Tibial artery (tissue), 4 donors: ENCODE data around the gene CPED1.

ENCODE experiments used
- DNase-seq, 2 donors: peaks; one replicate each; pipeline ENCODE4 v3.0.0-alpha.2; 2019
- H3K27ac ChIP-seq, 2 donors: fragments of 200-600 bp; sonication (generic) in 1 of 2; 1 replicate in 1 of 2; 2 replicates in 1 of 2; pipeline ENCODE4 v1.5.1; 2018 to 2019; ENCODE audit warnings: mild to moderate bottlenecking in 1 of 2
- H3K27me3 ChIP-seq, 2 donors: fragments of 200-600 bp; sonication (generic) in 1 of 2; one replicate each; pipeline versions ENCODE4 v1.5.1 to v1.6.0; 2016 to 2019
- H3K36me3 ChIP-seq, 3 donors: fragments of 200-600 bp; sonication (generic) in 2 of 3; one replicate each; pipeline ENCODE4 v1.5.1; 2016 to 2019; ENCODE audit warnings: mild to moderate bottlenecking in 2 of 3
- H3K4me1 ChIP-seq, 4 donors: fragments of 200-600 bp; sonication (generic) in 2 of 4; 1 replicate in 3 of 4; 2 replicates in 1 of 4; pipeline ENCODE4 v1.5.1; 2016 to 2019
- H3K4me3 ChIP-seq, 2 donors: fragments of 200-600 bp; sonication (generic) in 1 of 2; 1 replicate in 1 of 2; 2 replicates in 1 of 2; pipeline ENCODE4 v1.5.1; 2018 to 2019; ENCODE audit warnings: mild to moderate bottlenecking in 2 of 2
- H3K9me3 ChIP-seq, 3 donors: fragments of 200-600 bp; sonication (generic) in 1 of 3; one replicate each; pipeline ENCODE4 v1.5.1; 2016 to 2019
- CTCF ChIP-seq, 2 experiments: fragments of 200-600 bp in 1 of 2; fragments of 450-650 bp in 1 of 2; IDR thresholded peaks; one replicate each; pipeline ENCODE4 v1.5.1; 2017 to 2019; ENCODE audit warnings: antibody characterized with exemption in 2 of 2, mild to moderate bottlenecking in 1 of 2, moderate library complexity in 1 of 2
- intact Hi-C: fragments of 100-400 bp; cut with DNase I; formaldehyde crosslinking; loops from one replicate; pipeline ENCODE4 v1.15.0; 2023; ENCODE audit warnings: low total_unique reads

The CPED1 gene

GRCh38 chr7:121300685-121301420, 312.3 kb downstream of the CPED1 start:
- H3K27me3 ChIP-seq = no peaks in the 10 kb centered on the region
- H3K4me1 ChIP-seq = peaks cover 0 to 6% (median 0%) of the 10 kb centered on the region in 4 donors
- intact Hi-C loops = no loop called here
- DNase-seq = no peak
- H3K36me3 ChIP-seq = peaks cover 0 to 11% (median 9%) of the 10 kb centered on the region in 3 donors
- TF ChIP-seq CTCF (IDR thresholded peaks at IDR 0.05) = no peak
- no peaks in the 10 kb centered on the region for H3K9me3 ChIP-seq
- H3K4me3 ChIP-seq = no peak overlapping the region
- no peak overlapping the region for H3K27ac ChIP-seq

- H3K36me3 ChIP-seq = peaks cover 0 to 4% (median 2%) of the 10 kb centered on the region in 3 donors
- DNase-seq = no peak
- H3K27me3 ChIP-seq = no peaks in the 10 kb centered on the region
- peaks cover 0 to 6% (median 0%) of the 10 kb centered on the region in 4 donors for H3K4me1 ChIP-seq
- no peak overlapping the region for H3K27ac ChIP-seq
- intact Hi-C loops = no loop called here
- no peak for TF ChIP-seq CTCF (IDR thresholded peaks at IDR 0.05)
- no peak overlapping the region for H3K4me3 ChIP-seq
- H3K9me3 ChIP-seq = no peaks in the 10 kb centered on the region
Observed at GRCh38 chr7:121301446-121302213, 313.1 kb downstream of the CPED1 start.

DNA sequence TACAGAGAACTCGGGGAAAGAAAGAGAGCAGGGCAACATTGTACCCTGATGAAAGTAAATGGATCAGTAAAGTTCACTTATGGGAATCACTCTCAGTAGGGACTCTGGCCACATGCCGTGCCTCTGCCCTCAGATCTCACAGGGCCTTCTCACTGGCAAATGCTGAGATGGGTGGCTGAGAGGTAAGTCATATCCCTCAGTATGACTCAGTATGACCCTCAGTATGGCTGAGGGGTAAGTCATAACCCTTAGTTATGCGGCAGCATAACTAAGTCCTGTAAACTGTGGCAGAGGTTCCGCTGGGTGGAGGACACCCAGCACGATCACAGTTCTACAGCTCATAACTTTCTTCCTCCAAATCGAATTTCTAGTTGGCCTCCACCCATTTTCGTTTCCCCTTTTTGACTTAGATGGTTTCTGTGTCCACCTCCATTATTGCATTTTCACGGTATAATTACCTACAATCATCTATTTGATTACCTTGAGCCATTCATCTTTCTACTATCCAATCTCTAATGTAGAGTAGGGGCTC, 313.8 kb downstream of the CPED1 start:
- TF ChIP-seq CTCF (IDR thresholded peaks at IDR 0.05) = no peak
- DNase-seq = no peak
- intact Hi-C loops = no loop called here
- Histone ChIP-seq H3K4me3 (no peak overlapping the region), H3K27me3 (no peaks in the 10 kb centered on the region), H3K4me1 (peaks cover 0 to 6% (median 0%) of the 10 kb centered on the region in 4 donors), H3K9me3 (no peaks in the 10 kb centered on the region), H3K27ac (no peak overlapping the region), H3K36me3 (no peaks in the 10 kb centered on the region)

- no peak for TF ChIP-seq CTCF (IDR thresholded peaks at IDR 0.05)
- Histone ChIP-seq H3K27ac (no peak overlapping the region), H3K4me1 (no peaks in the 10 kb centered on the region), H3K9me3 (no peaks in the 10 kb centered on the region), H3K36me3 (no peaks in the 10 kb centered on the region), H3K27me3 (no peaks in the 10 kb centered on the region), H3K4me3 (no peak overlapping the region)
- no peak for DNase-seq
- intact Hi-C loops = no loop called here
Observed at GRCh38 chr7:121303422-121304101, 315.1 kb downstream of the CPED1 start.

DNA sequence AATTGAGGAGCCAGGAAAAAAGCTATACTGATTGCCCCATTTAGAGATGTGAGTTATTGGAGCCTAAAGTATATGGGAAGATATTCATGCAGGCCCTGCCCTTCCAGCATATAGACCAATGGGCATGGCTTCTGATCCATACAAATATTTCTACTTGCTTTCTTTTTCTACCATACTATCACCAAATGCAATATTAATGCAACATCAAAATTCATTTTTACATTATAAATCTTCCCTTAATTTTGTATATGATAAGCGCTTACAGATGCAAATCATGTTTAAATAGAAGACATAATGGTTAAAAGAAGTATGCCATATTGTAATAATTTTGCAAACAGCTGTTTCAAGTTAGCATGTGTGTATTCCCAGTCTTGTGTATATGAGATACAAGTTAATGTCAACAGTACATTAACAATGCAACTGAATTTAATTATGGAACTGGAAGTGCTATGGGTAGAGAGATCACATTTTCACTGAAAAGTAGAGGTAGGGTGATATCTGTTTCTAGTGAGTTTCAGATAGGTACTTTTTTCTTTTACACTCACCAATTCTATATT, 315.7 kb downstream of the CPED1 start:
- no peak for TF ChIP-seq CTCF (IDR thresholded peaks at IDR 0.05)
- Histone ChIP-seq H3K9me3 (no peaks in the 10 kb centered on the region), H3K4me3 (no peak overlapping the region), H3K27ac (no peak overlapping the region), H3K27me3 (no peaks in the 10 kb centered on the region), H3K36me3 (no peaks in the 10 kb centered on the region), H3K4me1 (no peaks in the 10 kb centered on the region)
- no peak for DNase-seq
- intact Hi-C loops = no loop called here
